ELR (cell line): ENCODE results near the gene TUFT1.
A peak's percentile ranks its signal among the peaks of the same experiment; 100 is the strongest.

Experiments used
- DNase-seq: peaks from one replicate; pipeline ENCODE4 v3.0.0-alpha.2; 2015; ENCODE audit warnings: low read depth

The TUFT1 gene

DNA sequence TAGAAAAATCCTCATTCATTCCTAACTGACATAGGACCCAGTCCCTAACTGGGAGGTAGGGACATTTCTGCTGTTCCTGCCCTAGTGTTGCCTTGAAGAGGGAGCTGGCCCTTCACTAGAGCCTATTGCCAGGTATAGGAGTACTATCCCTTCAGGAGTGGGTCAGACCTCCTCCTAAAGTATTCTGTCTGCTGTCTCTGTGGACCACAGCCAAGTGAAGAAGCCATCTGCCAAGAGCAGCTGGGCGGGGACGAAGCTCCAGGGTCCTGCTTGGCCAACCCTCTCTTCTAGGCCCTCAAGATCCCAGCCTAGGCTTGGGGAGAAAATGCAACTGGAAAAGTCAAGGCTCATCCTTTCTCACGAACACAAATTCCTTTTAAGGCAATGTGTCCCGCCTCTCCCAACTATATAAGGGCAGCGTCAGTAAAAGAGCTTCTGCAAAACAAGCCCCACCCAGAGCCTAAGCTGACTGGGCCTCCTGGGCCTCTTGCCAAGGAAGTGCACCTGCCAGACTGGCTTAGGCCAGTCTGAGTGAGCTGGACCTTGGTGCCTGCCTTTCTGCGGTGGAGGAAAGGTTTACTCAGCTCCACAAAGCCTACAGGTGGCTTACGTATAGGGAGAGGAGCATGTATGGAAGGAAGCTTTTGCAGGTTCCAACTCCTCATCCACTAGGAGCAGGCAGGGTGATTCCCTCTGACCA lies 638 bp upstream of the TUFT1 start:
- DNase-seq: peak; percentile 94

DNA sequence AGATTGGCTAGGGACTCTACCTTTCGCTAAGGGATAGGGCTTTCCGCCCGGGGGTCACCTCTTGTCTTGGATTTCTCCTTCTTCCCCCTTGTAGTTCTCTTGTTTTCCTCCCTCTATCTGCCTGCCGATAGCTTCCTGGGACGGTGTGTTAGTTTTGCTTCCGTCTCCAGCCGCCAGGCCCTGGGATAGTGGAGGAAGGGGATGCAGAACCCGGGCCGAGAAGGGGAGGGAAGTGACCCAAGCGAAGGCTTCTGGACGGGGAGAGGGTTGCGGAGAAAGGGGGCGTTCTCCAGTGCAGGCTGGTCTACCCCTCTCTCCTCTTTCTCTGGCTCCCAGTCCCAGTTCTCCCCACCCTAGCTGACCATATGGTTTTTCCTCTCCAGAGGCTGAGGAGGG lies 871 bp downstream of the TUFT1 start:
- DNase-seq: peak; percentile 50

GRCh38 chr1:151541752-151542151 lies 1.6 kb downstream of the TUFT1 start:
- no peak for DNase-seq

DNA sequence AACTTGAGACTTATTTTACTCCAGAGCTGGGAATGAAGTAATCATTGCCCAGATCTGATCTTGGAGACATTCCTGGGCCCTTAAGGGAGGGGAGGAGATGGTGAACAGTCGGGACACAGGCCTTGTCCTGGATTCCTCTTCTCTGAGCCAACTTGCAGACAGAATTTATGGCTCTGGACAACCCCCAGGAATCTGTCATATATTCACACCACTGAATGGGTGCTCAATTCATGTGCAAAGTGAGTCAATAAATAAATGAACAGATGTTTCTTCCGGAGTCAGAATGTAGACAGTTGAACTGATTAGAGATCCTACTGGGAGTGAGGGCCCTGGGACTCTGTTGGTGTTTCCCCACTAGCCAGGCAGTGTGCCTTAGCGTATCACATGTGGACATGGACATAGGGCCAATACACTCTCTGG lies 2.6 kb downstream of the TUFT1 start:
- peak; percentile 89 for DNase-seq

- DNase-seq: peak; percentile 15
These were observed 5.4 kb downstream of the TUFT1 start for GRCh38 chr1:151545542-151545941.

DNA sequence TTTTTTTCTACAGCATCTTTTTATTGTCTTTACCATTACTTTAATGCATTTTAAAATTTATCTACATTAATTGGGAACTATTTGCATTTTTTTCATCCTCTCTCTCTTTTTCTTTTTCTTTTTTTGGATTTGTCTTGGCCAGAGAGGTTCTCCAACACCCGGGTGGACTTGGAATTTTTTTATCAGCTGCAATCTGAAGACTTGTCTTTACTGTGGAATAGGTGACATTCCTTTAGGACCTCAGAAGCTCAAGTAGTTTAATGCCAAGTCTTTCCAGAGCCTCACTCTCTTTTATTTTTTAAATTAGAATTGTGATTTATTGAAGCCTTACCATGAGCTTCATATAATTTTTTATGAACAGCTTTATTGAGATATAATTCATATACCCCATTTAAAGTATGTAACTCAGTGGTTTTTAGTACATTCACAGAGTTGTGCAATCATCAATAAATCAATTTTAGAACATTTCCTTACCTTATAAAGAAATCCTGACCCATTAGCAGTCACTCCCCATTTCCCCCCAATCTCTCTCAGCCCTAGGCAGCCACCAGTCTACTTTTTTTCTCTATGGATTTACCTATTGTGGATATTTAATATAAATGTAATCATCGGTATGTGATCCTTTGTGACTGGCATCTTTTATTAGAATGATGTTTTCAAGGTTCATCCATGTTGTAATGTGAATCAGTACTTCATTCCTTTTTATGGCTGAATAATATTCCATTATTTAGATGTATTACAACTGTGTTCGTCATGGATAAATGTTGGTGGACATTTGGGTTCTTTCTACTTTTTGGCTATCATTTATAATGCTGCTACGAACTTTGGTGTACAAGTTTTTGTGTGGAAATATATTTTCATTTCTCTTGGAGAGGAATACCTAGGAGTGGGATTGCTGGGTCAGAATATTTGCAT lies 6.2 kb downstream of the TUFT1 start:
- no peak for DNase-seq

DNA sequence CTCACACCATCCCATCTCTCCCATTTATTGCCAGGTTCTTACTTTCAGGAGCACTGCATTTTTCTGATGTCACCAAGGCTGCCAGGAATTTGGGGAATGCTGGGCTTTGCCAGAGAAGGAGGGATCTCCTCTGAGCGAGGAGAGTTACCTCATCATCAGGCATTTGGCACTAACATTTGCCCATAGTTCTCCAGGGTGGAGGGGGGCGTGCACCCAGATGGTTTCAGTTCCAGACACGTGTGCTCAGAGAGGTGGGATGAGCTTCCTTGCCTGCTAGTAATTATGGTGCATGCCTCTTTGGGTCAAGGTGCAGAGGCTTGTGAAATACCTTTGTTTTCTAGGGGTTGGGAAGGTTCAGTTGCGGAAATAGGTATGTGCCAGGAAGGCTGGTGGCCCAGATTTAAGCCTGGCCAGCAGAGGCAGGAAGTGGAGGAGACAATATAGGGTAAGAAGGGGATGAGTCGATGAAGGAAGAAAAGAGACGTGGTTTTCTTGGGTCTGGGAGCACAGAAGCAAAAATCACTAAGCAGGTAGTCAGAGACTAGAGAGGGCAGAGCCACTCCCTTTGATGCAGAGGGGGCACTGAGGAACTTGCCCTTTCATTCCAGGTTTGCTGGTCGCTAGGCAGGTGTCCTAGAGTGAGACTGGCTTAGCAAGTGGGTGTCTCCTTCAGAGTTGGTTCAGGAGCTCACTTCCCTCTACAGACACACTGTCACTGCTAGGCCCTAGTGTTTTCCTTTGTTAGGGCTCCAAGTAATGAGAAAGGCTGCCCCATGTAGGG lies 7.2 kb downstream of the TUFT1 start:
- peak; percentile 92 for DNase-seq

- no peak for DNase-seq
These were observed 7.8 kb downstream of the TUFT1 start for GRCh38 chr1:151547900-151548230.

GRCh38 chr1:151549199-151549598 lies 9.1 kb downstream of the TUFT1 start:
- DNase-seq: peak; percentile 39

GRCh38 chr1:151553659-151554058 lies 13.6 kb downstream of the TUFT1 start:
- DNase-seq: peak; percentile 80

DNA sequence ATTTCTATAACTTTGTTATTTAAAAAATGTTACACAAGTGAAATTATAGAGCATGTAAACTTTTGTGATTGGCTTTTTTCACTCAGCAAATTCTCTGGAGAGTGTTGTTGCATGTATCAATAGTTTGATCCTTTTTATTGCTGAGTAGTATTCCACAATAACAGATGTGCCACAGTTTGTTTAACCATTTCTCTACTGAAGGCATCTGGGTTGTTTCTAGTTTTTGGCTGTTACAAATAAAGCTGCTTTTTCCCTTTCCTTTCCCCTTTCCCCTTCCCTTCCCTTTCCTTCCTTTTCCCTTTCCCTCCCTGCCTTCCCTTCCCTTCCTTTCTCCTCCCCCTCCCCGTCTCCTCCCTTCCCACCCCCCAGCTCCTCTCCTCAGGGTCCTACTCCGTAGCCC lies 15.9 kb downstream of the TUFT1 start:
- DNase-seq: no peak

GRCh38 chr1:151562661-151563060 lies 22.6 kb downstream of the TUFT1 start:
- no peak for DNase-seq

GRCh38 chr1:151563376-151563775 lies 23.3 kb downstream of the TUFT1 start:
- no peak for DNase-seq

- no peak for DNase-seq
These were observed 25.5 kb downstream of the TUFT1 start for GRCh38 chr1:151565502-151566189.

DNA sequence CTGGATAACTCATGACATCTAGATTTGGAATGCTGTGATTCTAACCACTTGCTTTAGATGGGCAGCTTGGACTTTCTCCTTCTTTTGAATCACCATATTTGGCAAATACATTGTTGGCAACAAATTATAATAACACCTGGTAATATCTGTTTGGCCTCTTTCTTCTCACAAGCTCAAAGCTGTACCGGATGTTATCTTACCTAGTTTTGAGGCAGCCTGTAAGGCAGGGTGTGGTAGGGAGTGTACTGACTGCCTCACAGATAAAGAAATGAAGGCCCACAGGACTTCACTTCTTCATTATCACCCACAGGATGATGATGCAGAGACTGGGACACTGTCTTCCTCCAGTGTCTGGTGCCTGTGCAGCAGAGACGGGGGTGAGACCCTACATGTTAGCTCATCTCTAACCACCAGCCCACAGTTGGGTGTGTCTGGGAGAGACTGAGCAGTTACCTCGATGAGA lies 28.5 kb downstream of the TUFT1 start:
- no peak for DNase-seq

GRCh38 chr1:151570819-151571218 lies 30.7 kb downstream of the TUFT1 start:
- DNase-seq: no peak

DNA sequence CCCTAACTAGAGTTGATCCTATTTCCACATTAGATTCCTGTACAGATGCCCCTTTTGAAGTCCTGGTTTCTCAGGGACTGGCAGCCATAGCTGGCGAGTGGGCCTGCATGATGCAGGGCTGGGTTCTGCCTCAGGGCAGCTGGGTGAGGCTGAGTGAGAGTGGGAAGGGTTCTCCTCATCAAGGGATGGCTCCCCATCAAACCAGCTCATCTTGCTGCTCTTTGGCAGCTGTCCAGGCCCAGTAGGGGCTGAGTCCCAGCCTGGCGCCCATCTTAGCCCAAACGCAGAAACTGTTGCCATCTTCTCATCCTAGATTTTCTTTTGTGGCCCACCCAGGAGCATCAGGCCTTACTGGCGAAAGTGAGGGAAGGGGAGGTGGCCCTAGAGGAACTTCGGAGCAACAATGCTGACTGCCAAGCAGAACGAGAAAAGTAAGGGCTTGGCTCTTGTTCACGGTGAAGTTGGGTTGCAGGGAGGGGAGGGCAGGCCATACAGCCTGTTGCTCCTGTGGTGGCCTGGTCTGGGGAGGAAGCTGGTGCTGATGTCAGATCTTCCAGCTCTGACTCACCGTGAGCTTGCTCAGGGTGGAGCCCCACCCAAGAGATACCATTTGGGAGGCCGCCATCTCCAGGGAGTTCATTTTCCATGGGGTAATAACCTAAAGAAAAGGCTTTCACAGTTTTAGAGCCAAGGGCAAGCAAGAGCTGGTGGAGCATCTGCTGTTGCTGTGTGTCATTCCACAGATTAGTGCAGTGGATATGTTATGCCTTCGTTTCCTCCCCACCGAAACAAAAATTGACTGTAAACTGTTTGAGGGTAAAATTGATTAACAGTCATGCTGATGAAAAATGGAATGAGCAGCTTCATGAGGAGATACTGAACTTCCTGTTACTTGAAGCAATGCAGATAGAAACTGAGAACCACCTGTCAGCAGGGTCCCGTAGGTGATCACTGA lies 34.7 kb downstream of the TUFT1 start:
- peak; percentile 88 for DNase-seq

DNA sequence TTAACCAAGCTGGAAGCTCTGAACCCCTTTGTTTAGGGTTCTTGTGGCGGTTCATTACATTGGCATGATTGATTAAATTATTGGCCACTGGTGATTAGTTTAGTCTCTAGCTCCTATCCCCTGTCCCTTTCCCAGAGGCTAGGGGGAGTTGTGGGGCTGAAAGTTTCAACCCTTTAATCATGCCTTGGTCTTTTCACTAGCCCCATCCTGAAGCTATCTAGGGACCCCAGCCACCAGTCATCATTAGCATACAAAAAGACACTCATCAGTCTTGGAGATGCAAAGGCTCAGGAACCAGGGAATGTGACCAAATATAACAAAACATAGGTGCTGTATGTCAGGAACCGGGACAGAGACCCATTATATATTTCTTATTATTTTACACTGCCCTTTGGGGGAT lies 37.1 kb downstream of the TUFT1 start:
- DNase-seq: no peak

GRCh38 chr1:151578941-151579340 lies 38.8 kb downstream of the TUFT1 start:
- DNase-seq: peak; percentile 36

DNA sequence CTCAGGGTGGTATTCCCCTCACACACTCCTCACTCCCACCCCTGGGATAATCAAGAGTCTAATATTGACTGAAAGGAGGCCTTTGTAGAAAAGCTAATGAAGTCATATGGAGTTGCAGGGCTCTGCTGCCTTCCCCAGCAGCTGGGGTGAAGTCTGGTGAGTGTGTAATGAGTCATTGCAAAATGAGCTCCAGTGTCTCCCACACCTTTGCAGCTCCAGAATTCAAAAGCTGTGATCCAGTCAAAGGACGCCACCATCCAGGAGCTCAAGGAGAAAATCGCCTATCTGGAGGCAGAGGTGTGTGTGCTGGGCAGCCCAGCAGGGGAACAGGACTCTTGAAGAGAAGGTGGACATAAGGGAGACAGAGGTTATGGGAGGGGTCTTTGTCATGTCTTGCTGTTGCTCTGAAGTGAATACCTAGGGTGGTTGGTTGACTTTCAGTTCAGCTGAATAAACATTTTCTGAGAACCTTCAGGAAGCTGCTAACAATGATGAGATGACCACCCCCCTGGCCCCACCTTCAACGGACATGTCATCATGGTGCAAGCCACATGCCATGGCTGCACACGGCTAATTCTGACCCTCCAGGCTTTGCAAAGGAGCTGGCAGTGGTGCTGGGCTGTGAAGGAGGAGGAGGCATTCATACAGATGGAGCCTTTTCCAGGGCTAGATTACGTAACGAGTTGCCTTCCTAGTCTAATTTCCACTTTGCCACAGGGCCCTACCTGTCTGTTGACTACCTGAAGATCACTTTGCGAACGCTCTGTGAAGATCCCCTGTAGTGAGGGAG lies 39.5 kb downstream of the TUFT1 start:
- peak; percentile 70 for DNase-seq
